HG02840 (cell line): ENCODE data around the gene EPB41L1.

Experiments
- ATAC-seq: cut with Tn5 transposase; IDR thresholded peaks from one replicate; pipeline ENCODE4 v1.9.1; 2021; ENCODE audit warnings: mild to moderate bottlenecking, moderate library complexity, moderate number of reproducible peaks; ENCODE audit not compliant: unreplicated experiment, low FRiP score

The EPB41L1 gene

DNA sequence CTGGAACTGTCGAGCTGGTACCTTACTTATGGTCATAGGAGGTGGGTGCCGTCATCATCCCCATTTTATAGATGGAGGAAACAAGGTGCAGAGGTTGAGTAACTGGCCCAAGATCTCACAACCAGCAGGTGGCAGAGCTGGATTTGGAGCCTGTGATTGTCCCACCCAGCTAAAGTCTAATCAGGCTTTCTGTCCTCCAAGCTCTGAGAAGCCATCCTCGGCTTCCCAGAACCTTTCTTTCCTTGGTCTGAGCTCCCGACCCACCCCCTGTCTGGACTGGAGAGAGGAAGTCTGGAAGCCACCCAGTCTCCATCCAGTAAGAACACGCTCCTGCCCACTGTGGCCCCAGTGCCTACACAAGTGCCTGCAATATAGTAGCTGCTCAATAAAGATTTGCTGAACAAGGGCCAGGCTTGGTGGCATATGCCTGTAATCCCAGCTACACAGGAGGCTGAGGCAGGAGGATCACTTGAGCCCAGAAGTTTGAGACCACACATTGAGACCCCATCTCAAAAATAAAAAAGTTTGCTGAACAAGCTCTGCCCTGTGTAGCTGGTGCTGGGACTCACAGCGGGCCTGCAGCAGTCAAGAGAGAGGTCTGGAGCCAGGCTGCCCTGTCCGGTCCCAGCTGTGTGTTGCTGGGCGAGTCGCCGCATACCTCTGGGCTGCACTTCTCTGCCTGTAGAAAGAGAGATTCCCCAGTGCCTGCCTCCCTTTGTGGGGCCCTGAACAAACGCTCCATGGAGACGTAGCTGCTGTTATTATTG lies 119.1 kb downstream of the EPB41L1 start:
- no peak for ATAC-seq

DNA sequence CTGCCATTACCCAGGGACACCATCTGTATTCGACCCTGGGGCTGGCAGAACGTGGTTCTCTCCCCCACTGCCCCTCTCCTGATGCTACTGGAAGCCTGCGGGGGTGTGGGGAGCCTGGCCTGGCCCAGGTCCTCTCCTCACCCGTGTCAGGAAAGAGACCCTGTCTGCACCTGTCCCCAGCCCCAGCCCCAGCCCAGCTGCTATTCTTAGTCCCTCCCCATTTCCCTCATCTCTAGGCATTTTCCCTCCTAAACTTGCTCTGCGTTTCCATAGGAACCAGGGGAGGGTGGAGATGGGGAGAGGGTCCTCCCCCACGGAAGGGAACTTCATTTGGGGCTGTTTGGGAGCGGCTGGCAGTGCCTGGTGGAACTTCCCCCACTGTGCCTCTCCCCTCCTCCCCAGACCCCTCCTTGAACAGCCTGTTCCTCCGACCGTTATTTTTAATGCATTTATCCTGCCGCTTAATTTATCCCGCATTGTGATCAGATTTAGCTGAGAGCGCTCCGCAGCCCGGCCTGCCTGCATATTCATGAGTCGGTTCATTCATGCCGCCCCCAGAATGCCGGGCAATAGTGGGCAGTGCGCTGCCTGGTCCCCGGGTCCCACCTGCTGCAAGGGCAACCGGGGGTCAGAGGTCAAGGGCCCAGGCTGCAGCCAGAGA lies 119.8 kb downstream of the EPB41L1 start:
- ATAC-seq: no peak

DNA sequence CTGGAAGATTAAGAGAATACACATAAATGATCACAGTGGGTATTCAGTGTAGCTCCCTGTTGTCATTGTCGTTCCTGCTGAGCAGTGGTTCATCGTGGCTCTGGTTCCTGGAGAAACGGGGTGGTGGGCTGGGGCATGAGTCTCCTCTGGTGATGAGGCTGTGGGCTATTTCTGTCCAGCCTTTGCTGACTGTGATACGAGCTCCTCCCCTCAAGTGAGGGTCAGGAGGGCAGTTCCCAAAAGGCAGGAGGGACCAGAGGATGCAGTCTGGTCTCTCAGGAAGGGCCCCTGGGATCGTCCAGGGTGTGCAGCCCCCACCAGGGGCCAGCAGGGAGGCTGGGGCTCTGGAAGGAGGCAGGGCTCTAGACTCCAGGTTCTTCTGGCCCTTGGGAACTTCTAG lies 120.5 kb downstream of the EPB41L1 start:
- ATAC-seq: no peak

DNA sequence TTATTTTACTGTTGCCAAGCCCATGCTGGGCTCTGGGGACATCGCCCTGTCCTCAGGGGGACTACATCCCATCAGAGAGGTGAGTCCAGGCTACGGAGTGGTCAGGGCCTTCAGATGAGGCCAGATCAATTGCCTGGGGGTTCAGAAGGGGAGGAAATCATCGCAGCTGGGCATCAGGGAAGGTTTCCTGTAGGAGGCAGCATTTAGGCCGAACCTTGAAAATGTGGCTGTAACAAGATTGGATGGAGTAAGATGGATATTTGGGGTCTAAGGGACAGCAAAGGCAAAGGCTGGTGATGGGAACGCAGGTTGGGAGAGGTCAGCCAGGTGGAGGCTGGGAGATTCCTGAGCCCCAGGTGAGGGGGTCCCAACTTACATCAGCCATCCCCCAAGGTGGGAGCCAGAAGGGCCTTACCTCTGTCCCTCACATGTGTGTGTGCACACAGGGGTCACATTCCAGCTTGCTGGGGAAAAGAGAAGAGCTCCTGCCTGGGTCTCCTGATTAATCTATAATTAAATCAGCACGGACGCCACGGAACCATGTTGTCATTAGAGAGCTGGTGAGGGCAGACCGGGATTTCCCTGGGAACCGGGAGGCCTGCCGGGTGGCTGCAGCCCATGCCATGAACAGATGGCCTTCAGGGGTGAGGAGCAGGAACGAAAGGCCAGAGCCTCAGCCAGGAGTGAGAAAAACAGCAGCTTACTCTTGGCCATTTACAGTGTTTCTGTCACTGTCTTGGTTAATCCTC lies 121.1 kb downstream of the EPB41L1 start:
- ATAC-seq: no peak

- no peak for ATAC-seq
Measured at GRCh38 chr20:36277546-36277945, 123.0 kb downstream of the EPB41L1 start.

DNA sequence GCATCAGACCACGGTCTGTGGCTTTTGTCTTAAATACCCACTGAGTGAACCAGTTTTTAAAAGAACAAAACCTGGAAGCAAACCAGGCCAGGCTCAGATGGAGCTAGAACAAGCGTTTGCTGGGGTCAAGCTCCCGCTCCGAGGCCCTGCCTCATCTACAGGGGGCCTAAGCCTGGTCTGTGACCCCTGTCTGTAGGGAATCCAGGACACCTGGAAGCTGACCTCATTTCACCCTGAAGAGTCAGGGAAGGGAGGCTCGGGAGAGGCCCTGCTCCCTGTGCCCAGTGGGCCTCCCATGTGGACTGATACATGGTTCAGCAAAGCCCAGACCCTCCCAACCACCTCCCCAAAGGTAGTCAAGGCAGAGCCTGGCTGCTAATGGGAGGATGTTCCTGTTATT lies 124.8 kb downstream of the EPB41L1 start:
- ATAC-seq: no peak

- ATAC-seq: no peak
Measured at GRCh38 chr20:36279776-36280175, 125.2 kb downstream of the EPB41L1 start.

GRCh38 chr20:36281785-36282380 lies 127.3 kb downstream of the EPB41L1 start:
- ATAC-seq: no peak
